ENCODE data around the gene RILPL2. TPM values are rescaled to one million over a fixed set of nuclear protein-coding genes. Genes with fewer than 3 reads are reported as not detected.
"Not testable (repeated sequence)": the region's sequence is repeated elsewhere in the genome, so short reads cannot be mapped to it uniquely, and the experiment has no call there.

Gene RILPL2
- total and polyA plus RNA-seq, 11 donors = 1.6 to 3.4 (median 2.2) TPM

DNA sequence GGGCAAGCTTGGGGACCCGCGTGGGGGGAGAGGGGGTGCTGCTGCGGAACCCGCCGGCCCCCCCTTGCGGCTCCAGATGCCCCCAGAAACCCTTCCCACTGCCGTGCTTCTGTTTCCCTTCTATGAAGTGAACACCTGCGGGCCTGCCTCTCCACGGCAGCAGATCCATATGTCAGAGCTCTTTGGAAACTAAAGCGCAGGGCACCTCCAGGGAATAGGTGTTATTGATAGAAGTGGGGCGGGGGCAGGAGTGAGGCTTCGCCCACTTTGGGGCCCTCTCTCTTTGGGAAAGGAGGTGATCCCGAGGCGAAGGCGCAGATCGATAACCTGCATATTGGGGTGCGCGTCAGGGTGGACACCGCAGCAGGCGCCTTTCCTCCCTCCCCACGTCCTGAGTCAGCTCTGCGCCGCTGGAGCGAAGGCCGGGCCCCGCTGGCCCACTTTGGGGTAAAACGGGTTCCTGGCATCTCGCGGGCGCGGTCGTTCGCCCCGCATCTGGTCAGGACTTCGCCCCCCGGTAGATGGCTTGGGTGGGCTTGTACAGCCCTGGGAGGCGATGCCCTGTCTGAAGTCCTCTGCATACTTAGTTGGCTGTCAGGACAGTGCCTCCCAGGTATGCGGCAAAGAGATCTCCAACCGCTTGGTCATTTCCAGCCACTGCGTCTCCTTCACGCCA lies 52.0 kb downstream of the RILPL2 start:
- H3K4me1 ChIP-seq = peaks cover 0 to 34% (median 20%) of the 10 kb centered on the region in 12 donors
- H3K36me3 ChIP-seq = no peaks in the 10 kb centered on the region
- H3K4me3 ChIP-seq = peak overlapping the region; percentile 55 to 94 (median 82)
- H3K27ac ChIP-seq = peak overlapping the region in 11 of 12 donors; percentile 59 to 90 (median 77)
- ATAC-seq (no peak), DNase-seq (peak in 3 of 5 donors; percentile 34 to 59 (median 37))
- no peaks in the 10 kb centered on the region for H3K9me3 ChIP-seq
- 1 to 4% (median 2%) methylated on average over 19 to 41 of the region's 41 CpGs for WGBS, 4 donors
- intact Hi-C loops (cut with DNase I) = loop anchor here in 3 of 10 donors (10.0 kb wide), 3 partner anchors 50 to 70 kb away; partner anchors contain the start of genes RILPL2 (in 1 of the 3) and SNRNP35 (in 1 of the 3)
- no peaks in the 10 kb centered on the region for H3K27me3 ChIP-seq
- peak in 1 of 12 donors; percentile 15 for TF ChIP-seq CTCF (IDR thresholded peaks at IDR 0.05)
- TF ChIP-seq POLR2A (IDR thresholded peaks at IDR 0.05) = no peak

GRCh38 chr12:123382684-123383083 lies 53.8 kb downstream of the RILPL2 start:
- peak overlapping the region in 4 of 12 donors; percentile 80 to 89 (median 82) for H3K4me3 ChIP-seq
- H3K9me3 ChIP-seq = no peaks in the 10 kb centered on the region
- no peaks in the 10 kb centered on the region for H3K27me3 ChIP-seq
- ATAC-seq (no peak), DNase-seq (peak in 1 of 5 donors; percentile 26)
- intact Hi-C loops (cut with DNase I) = loop anchor here in 7 of 10 donors (1.0 to 10.0 kb wide), 6 partner anchors 16 to 72 kb away; partner anchors contain the start of genes RILPL2 (in 1 of the 7), SBNO1 (in 1 of the 7) and SNRNP35 (in 1 of the 7)
- H3K4me1 ChIP-seq = peaks cover 0 to 26% (median 14%) of the 10 kb centered on the region in 12 donors
- H3K36me3 ChIP-seq = no peaks in the 10 kb centered on the region
- TF ChIP-seq POLR2A (IDR thresholded peaks at IDR 0.05) (no peak), CTCF (IDR thresholded peaks at IDR 0.05) (no peak)
- H3K27ac ChIP-seq = no peak overlapping the region
- WGBS, 4 donors = 92 to 95% (median 94%) methylated on average over 14 of the region's 14 CpGs

- no peaks in the 10 kb centered on the region for H3K27me3 ChIP-seq
- intact Hi-C loops (cut with DNase I) = no loop called here
- DNase-seq (peak in 2 of 5 donors; percentile 1 to 3), ATAC-seq (no peak)
- H3K9me3 ChIP-seq = no peaks in the 10 kb centered on the region
- TF ChIP-seq CTCF (IDR thresholded peaks at IDR 0.05) = no peak
- TF ChIP-seq POLR2A (IDR thresholded peaks at IDR 0.05) = no peak
- H3K4me1 ChIP-seq = peaks cover 0 to 8% (median 1%) of the 10 kb centered on the region in 12 donors
- H3K36me3 ChIP-seq = no peaks in the 10 kb centered on the region
- no peak overlapping the region for H3K27ac ChIP-seq
- H3K4me3 ChIP-seq = no peak overlapping the region
- 86 to 91% (median 91%) methylated on average over 5 of the region's 5 CpGs for WGBS, 4 donors
These were observed 57.1 kb downstream of the RILPL2 start for GRCh38 chr12:123379391-123379790.

GRCh38 chr12:123372415-123372814 lies 64.1 kb downstream of the RILPL2 start:
- H3K4me3 ChIP-seq; ATAC-seq; H3K36me3 ChIP-seq; intact Hi-C loops (cut with DNase I); H3K27ac ChIP-seq; H3K9me3 ChIP-seq; DNase-seq; H3K27me3 ChIP-seq; H3K4me1 ChIP-seq: not testable (repeated sequence)
- WGBS, 4 donors = 78 to 88% (median 80%) methylated on average over 5 of the region's 5 CpGs

- WGBS, 4 donors = 92 to 95% (median 93%) methylated on average over 27 to 48 of the region's 48 CpGs
- ATAC-seq; H3K4me3 ChIP-seq; intact Hi-C loops (cut with DNase I); H3K36me3 ChIP-seq; H3K27me3 ChIP-seq; H3K4me1 ChIP-seq; H3K27ac ChIP-seq; H3K9me3 ChIP-seq: not testable (repeated sequence)
- peak in 2 of 5 donors; percentile 13 to 20 for DNase-seq
These were observed 64.7 kb downstream of the RILPL2 start for GRCh38 chr12:123371667-123372368.
